Astrocyte (in vitro differentiated cells and primary cell): ENCODE measurements around the gene GIPC1. TPM values are rescaled to one million over a fixed set of nuclear protein-coding genes. Genes with fewer than 3 reads are reported as not detected.
A peak's percentile ranks its signal among the peaks of the same experiment; 100 is the strongest.

Experiments used
- DNase-seq: peaks from one replicate; pipeline ENCODE4 v3.0.0-alpha.2; 2010; ENCODE audit warnings: low read depth
- FAIRE-seq: peaks from 2 replicates; lab custom pipeline; 2011; peaks lifted over from hg19 to GRCh38; lab: Jason Lieb, UNC
- H2AFZ ChIP-seq: 2 replicates; pipeline ENCODE4 v1.6.0; 2012; ENCODE audit warnings: low read depth, low read length, inconsistent platforms
- H3K27ac ChIP-seq: 2 replicates; pipeline ENCODE4 v1.5.1; 2011; ENCODE audit warnings: low read depth, low read length, inconsistent platforms
- H3K27me3 ChIP-seq: 2 replicates; pipeline ENCODE4 v1.6.0; 2011; ENCODE audit warnings: low read length, inconsistent platforms; ENCODE audit not compliant: insufficient read depth
- H3K36me3 ChIP-seq: 2 replicates; pipeline ENCODE4 v1.5.1; 2011; ENCODE audit warnings: low read length, inconsistent platforms; ENCODE audit not compliant: insufficient read depth
- H3K4me1 ChIP-seq: 2 replicates; pipeline ENCODE4 v1.5.1; 2011; ENCODE audit warnings: low read length, inconsistent platforms; ENCODE audit not compliant: insufficient read depth
- H3K4me2 ChIP-seq: 2 replicates; pipeline ENCODE4 v1.6.0; 2012; ENCODE audit warnings: low read length, inconsistent platforms
- H3K4me3 ChIP-seq: 2 replicates; pipeline ENCODE4 v1.5.1; 2011; ENCODE audit warnings: low read depth, mild to moderate bottlenecking, low read length, inconsistent platforms; ENCODE audit not compliant: insufficient read depth
- H3K79me2 ChIP-seq: 2 replicates; pipeline ENCODE4 v1.6.0; 2012; ENCODE audit warnings: mild to moderate bottlenecking, low read length, inconsistent platforms; ENCODE audit not compliant: insufficient read depth
- H3K9ac ChIP-seq: 2 replicates; pipeline ENCODE4 v1.6.0; 2012; ENCODE audit warnings: mild to moderate bottlenecking, low read length, inconsistent platforms
- H3K9me3 ChIP-seq: 2 replicates; pipeline ENCODE4 v1.5.1; 2012; ENCODE audit warnings: low read depth, mild to moderate bottlenecking, low read length, inconsistent platforms; ENCODE audit not compliant: insufficient read depth
- H4K20me1 ChIP-seq: 2 replicates; pipeline ENCODE4 v1.6.0; 2012; ENCODE audit warnings: low read length, inconsistent platforms; ENCODE audit not compliant: insufficient read depth
- H3K27ac Mint-ChIP-seq: one replicate; pipeline ENCODE4 v1.8.0; 2021; ENCODE audit warnings: mild to moderate bottlenecking, mixed read lengths; ENCODE audit not compliant: unreplicated experiment
- H3K27me3 Mint-ChIP-seq: one replicate; pipeline ENCODE4 v1.8.0; 2021; ENCODE audit warnings: low read depth, mixed read lengths; ENCODE audit not compliant: unreplicated experiment
- H3K36me3 Mint-ChIP-seq: one replicate; pipeline ENCODE4 v1.8.0; 2021; ENCODE audit warnings: low read depth, mixed read lengths; ENCODE audit not compliant: unreplicated experiment
- H3K4me1 Mint-ChIP-seq: one replicate; pipeline ENCODE4 v1.8.0; 2021; ENCODE audit warnings: low read depth, mixed read lengths; ENCODE audit not compliant: unreplicated experiment
- H3K4me3 Mint-ChIP-seq: one replicate; pipeline ENCODE4 v1.8.0; 2021; ENCODE audit warnings: mild to moderate bottlenecking, moderate library complexity, mixed read lengths; ENCODE audit not compliant: unreplicated experiment
- H3K9me3 Mint-ChIP-seq: one replicate; pipeline ENCODE4 v1.8.0; 2021; ENCODE audit warnings: mild to moderate bottlenecking, mixed read lengths; ENCODE audit not compliant: unreplicated experiment
- EZH2 ChIP-seq: IDR thresholded peaks from 2 replicates; pipeline ENCODE4 v1.6.1; 2012; ENCODE audit warnings: mild to moderate bottlenecking, low read length, inconsistent platforms; ENCODE audit not compliant: insufficient read depth
- total RNA-seq: library from RNA; stranded (reverse); gene quantifications from 2 replicates; pipeline ENCODE4 v1.2.1, GENCODE V29; 2021
- TF ChIP-seq, protein P1 (sequence below): IDR thresholded peaks from 2 replicates; pipeline ENCODE4 v1.5.1; 2011; ENCODE audit warnings: low read depth, mild to moderate bottlenecking, inconsistent platforms, low read length, moderate library complexity; ENCODE audit not compliant: insufficient read depth

Gene GIPC1
- total RNA-seq, 1 donor from 2014 or later: 169 TPM

DNA sequence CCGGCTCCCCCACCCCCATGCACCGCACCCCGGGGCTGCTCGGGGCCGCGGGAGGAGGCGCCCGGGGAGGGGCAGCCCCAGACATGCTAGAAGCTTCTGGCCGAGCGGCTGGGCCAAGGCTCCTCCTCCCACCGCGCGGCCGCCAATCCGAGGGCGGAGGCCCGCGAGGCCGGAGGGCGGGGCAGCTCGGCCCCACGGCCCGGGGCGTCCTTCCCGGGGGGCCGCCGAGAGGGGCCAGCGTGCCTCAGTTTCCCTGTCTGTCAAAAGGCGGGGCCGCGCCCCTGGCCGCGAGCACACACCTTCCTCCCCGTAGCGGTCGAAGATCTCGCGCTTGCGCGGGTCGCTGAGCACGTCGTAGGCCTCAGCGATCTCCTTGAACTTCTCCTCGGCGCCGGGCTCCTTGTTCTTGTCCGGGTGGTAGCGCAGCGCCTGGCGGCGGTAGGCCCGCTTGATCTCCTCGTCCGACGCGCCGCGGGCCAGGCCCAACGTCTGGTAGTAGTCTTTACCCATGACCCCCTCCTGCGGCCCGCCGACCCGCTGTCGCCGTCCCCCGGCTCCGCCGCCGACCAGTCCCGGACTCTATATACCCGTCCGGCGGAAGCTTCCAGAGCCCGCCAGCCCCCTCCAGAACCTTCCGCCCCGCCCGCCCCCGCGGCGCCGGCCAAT is 22.0 kb upstream of the GIPC1 start, which contains the start of gene DNAJB1:
Gene DNAJB1, minus strand, starts transcription at position 558 of the 666 bp plus-strand sequence. Its CDS starts 48 bp downstream, at position 510.
- H3K27me3 Mint-ChIP-seq: no peaks in the 10 kb centered on the region
- Histone ChIP-seq H2AFZ (peak within 1 kb of the TSS; percentile 98), H3K4me1 (peaks cover 34% of the 10 kb centered on the region), H3K27me3 (no peaks in the 10 kb centered on the region), H3K79me2 (peaks cover 42% of the 10 kb centered on the region), H3K4me2 (peak within 1 kb of the TSS; percentile 96), H3K36me3 (peaks cover 24% of the 10 kb centered on the region), H3K27ac (peak within 1 kb of the TSS; percentile 89), H3K4me3 (peak within 1 kb of the TSS; percentile 91), H4K20me1 (peaks cover 39% of the 10 kb centered on the region), H3K9ac (peak within 1 kb of the TSS; percentile 96), H3K9me3 (no peaks in the 10 kb centered on the region)
- H3K27ac Mint-ChIP-seq: peak within 1 kb of the TSS; percentile 96
- DNase-seq: peak; percentile 47
- peak within 1 kb of the TSS; percentile 90 for H3K4me3 Mint-ChIP-seq
- peaks cover 1% of the 10 kb centered on the region for H3K9me3 Mint-ChIP-seq
- no peak for TF ChIP-seq EZH2
- TF ChIP-seq, protein P1, sequence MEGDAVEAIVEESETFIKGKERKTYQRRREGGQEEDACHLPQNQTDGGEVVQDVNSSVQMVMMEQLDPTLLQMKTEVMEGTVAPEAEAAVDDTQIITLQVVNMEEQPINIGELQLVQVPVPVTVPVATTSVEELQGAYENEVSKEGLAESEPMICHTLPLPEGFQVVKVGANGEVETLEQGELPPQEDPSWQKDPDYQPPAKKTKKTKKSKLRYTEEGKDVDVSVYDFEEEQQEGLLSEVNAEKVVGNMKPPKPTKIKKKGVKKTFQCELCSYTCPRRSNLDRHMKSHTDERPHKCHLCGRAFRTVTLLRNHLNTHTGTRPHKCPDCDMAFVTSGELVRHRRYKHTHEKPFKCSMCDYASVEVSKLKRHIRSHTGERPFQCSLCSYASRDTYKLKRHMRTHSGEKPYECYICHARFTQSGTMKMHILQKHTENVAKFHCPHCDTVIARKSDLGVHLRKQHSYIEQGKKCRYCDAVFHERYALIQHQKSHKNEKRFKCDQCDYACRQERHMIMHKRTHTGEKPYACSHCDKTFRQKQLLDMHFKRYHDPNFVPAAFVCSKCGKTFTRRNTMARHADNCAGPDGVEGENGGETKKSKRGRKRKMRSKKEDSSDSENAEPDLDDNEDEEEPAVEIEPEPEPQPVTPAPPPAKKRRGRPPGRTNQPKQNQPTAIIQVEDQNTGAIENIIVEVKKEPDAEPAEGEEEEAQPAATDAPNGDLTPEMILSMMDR: no peak
- H3K36me3 Mint-ChIP-seq: peaks cover 23% of the 10 kb centered on the region
- FAIRE-seq: no peak
- peaks cover 37% of the 10 kb centered on the region for H3K4me1 Mint-ChIP-seq

DNA sequence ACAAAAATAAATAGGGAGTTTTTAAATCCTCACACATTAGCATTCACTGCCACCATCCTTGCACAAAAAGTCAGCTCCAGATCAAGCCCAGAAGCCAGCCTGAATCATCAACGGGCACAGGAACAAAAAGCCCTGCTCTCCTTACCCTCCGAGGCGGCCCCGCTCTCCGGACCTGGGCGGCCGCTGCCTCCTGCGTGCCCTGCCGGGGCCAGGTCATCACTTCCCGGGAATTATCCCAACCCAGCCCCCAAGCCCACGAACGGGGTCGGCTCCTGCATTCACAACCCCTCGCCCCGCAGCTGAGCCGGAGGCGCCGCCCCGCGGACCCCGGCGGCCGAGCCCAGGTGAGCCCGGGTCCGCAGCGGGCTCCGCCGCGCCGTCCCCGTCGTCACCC is 21.5 kb upstream of the GIPC1 start:
- DNase-seq (no peak), FAIRE-seq (no peak)
- peak overlapping the region; percentile 89 for H3K27ac ChIP-seq

More for the DNA sequence above, 21.5 kb upstream of the GIPC1 start:
- H4K20me1 ChIP-seq: peaks cover 39% of the 10 kb centered on the region
- peaks cover 1% of the 10 kb centered on the region for H3K9me3 Mint-ChIP-seq
- peaks cover 23% of the 10 kb centered on the region for H3K36me3 Mint-ChIP-seq
- H2AFZ ChIP-seq: no peak overlapping the region
- peak overlapping the region; percentile 96 for H3K9ac ChIP-seq
- H3K79me2 ChIP-seq: peaks cover 42% of the 10 kb centered on the region
- H3K9me3 ChIP-seq: no peaks in the 10 kb centered on the region
- H3K27me3 Mint-ChIP-seq: no peaks in the 10 kb centered on the region
- TF ChIP-seq EZH2: no peak
- TF ChIP-seq, protein P1: no peak
- H3K36me3 ChIP-seq: peaks cover 24% of the 10 kb centered on the region
- peaks cover 31% of the 10 kb centered on the region for H3K4me1 ChIP-seq
- H3K4me2 ChIP-seq: peak overlapping the region; percentile 96
- peaks cover 33% of the 10 kb centered on the region for H3K4me1 Mint-ChIP-seq
- peak overlapping the region; percentile 91 for H3K4me3 ChIP-seq
- H3K4me3 Mint-ChIP-seq: peak overlapping the region; percentile 89
- peak overlapping the region; percentile 85 for H3K27ac Mint-ChIP-seq
- H3K27me3 ChIP-seq: no peaks in the 10 kb centered on the region
